Smooth muscle cell (in vitro differentiated cells): ENCODE results near the gene VSTM2B. TPM values are rescaled to one million over a fixed set of nuclear protein-coding genes. Genes with fewer than 3 reads are reported as not detected.

Experiments used
- DNase-seq: peaks from one replicate; lab custom pipeline; 2025; ENCODE audit not compliant: unreplicated experiment; lab: John Stamatoyannopoulos, UW
- H2AFZ ChIP-seq: fragments of 200-600 bp; sonication (generic); 2 replicates; pipeline ENCODE4 v1.6.0; 2016; ENCODE audit warnings: antibody characterized with exemption, low read depth, mild to moderate bottlenecking
- H3F3A ChIP-seq: fragments of 200-600 bp; sonication (generic); 2 replicates; pipeline ENCODE4 v1.6.0; 2017; ENCODE audit warnings: antibody characterized with exemption, low read depth
- H3K27ac ChIP-seq: fragments of 200-600 bp; sonication (generic); 2 replicates; pipeline ENCODE4 v1.5.1; 2016; ENCODE audit warnings: low read depth, mild to moderate bottlenecking
- H3K27me3 ChIP-seq: fragments of 200-600 bp; sonication (generic); 2 replicates; pipeline ENCODE4 v1.6.1; 2016; ENCODE audit warnings: low read depth, mild to moderate bottlenecking
- H3K36me3 ChIP-seq: fragments of 200-600 bp; sonication (generic); 2 replicates; pipeline ENCODE4 v1.5.1; 2016; ENCODE audit warnings: low read depth
- H3K4me1 ChIP-seq: fragments of 200-600 bp; sonication (generic); 2 replicates; pipeline ENCODE4 v1.5.1; 2016; ENCODE audit warnings: low read depth
- H3K4me2 ChIP-seq: fragments of 200-600 bp; sonication (generic); 2 replicates; pipeline ENCODE4 v1.6.0; 2016; ENCODE audit warnings: mild to moderate bottlenecking
- H3K4me3 ChIP-seq: fragments of 200-600 bp; sonication (generic); 2 replicates; pipeline ENCODE4 v1.5.1; 2016; ENCODE audit warnings: mild to moderate bottlenecking
- H3K79me2 ChIP-seq: fragments of 200-600 bp; sonication (generic); 2 replicates; pipeline ENCODE4 v1.6.0; 2016; ENCODE audit warnings: low read depth, mild to moderate bottlenecking
- H3K9ac ChIP-seq: fragments of 200-600 bp; sonication (generic); 2 replicates; pipeline ENCODE4 v1.6.0; 2016; ENCODE audit warnings: low read depth
- H3K9me3 ChIP-seq: fragments of 200-600 bp; sonication (generic); replicated peaks from 2 replicates; pipeline ENCODE4 v1.5.1; 2016; ENCODE audit warnings: low read depth
- H4K20me1 ChIP-seq: fragments of 200-600 bp; sonication (generic); 2 replicates; pipeline ENCODE4 v1.6.0; 2016; ENCODE audit warnings: low read depth
- CTCF ChIP-seq: fragments of 200-600 bp; sonication (generic); IDR thresholded peaks from 2 replicates; pipeline ENCODE4 v1.5.1; 2017; ENCODE audit warnings: borderline replicate concordance, mild to moderate bottlenecking, antibody characterized with exemption; ENCODE audit not compliant: insufficient read depth, poor library complexity, severe bottlenecking
- WGBS: methylation state at CpG from one replicate; pipeline ENCODE4 v1.1.7; 2016; ENCODE audit warnings: low lambda C conversion rate; 5-methylcytosine and 5-hydroxymethylcytosine counted together
- polyA plus RNA-seq: library from polyadenylated mRNA; unstranded; fragments of >200 nt; fragmentation: Nextera tagmentation; extraction: Ambion mirVana; gene quantifications from 2 replicates; pipeline ENCODE4 v1.2.1, GENCODE V29; 2016
- total RNA-seq: library from RNA; depleted of rRNA; stranded (reverse); fragments of >200 nt; gene quantifications from 2 replicates; pipeline ENCODE4 v1.2.3, GENCODE V29; 2014

Gene VSTM2B
- total and polyA plus RNA-seq, 2 experiments from 2014 or later, result not detected

DNA sequence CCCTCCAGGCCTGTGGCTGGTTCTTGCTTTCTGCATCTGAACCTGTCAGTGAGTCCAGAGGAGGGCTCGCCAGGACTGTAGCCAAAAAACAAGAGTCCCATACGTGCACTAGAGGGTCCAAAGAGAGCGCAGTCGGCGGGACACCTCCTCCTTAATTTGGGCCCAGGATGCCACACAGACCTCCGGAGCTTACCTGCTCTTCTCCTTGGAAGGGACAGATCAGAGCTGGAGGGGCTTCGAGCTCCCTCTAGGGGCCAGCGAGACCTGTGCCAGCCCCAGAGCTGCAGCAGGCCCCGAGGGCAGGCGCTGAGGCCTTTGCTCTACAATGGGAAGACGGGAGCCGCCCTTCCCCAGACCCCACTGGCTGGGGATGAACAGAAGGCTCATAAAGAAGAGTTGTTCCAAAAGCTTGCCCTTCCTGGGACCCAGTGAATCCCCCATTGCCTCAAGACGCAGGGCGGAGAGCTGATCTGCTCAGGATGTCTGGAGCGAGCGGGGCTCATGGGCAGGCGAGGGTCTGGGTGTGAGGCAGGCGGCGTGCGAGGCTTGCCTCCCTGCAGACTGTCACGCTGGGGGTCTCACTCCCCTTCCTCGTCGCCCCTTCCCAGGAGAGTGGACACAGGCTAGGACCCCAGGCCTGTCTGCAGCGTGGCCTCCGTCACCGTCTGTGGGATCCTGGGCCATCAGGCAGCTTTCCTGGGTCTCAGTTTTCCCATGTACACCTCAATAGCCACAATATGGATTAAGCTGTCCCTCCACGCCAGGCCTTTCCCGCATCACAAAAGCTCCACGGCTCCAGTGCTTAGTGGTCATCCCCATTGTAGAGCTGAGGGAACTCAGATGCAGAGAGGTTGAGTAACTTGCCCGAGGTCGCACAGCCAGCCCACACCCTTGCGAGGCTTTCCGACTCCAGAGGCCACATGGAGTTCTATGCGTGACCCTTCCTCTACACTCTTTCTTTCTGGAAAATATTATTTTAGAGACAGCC, 46.9 kb upstream of the VSTM2B start:
- Histone ChIP-seq H3F3A (no peaks in the 10 kb centered on the region), H3K4me1 (no peaks in the 10 kb centered on the region), H3K27ac (no peak overlapping the region), H3K9me3 (no peaks in the 10 kb centered on the region), H4K20me1 (no peaks in the 10 kb centered on the region), H3K4me2 (no peak overlapping the region), H3K36me3 (no peaks in the 10 kb centered on the region), H2AFZ (no peak overlapping the region), H3K9ac (no peak overlapping the region), H3K4me3 (no peak overlapping the region), H3K27me3 (no peaks in the 10 kb centered on the region), H3K79me2 (no peaks in the 10 kb centered on the region)
- TF ChIP-seq CTCF, result peak; percentile 56
- 60% methylated on average over 32 of the region's 34 CpGs for WGBS
- DNase-seq, result no peak

GRCh38 chr19:29479941-29480340, 45.9 kb upstream of the VSTM2B start:
- no peaks in the 10 kb centered on the region for H3K27me3 ChIP-seq
- H2AFZ ChIP-seq, result no peak overlapping the region
- no peak overlapping the region for H3K9ac ChIP-seq
- H4K20me1 ChIP-seq, result no peaks in the 10 kb centered on the region
- H3K4me3 ChIP-seq, result no peak overlapping the region
- no peaks in the 10 kb centered on the region for H3K79me2 ChIP-seq
- no peaks in the 10 kb centered on the region for H3K36me3 ChIP-seq
- H3K27ac ChIP-seq, result no peak overlapping the region
- TF ChIP-seq CTCF, result no peak
- H3K4me2 ChIP-seq, result no peak overlapping the region
- H3K4me1 ChIP-seq, result no peaks in the 10 kb centered on the region
- DNase-seq, result no peak
- no peaks in the 10 kb centered on the region for H3F3A ChIP-seq
- H3K9me3 ChIP-seq, result no peaks in the 10 kb centered on the region
- WGBS, result 93% methylated on average over 3 of the region's 3 CpGs

DNA sequence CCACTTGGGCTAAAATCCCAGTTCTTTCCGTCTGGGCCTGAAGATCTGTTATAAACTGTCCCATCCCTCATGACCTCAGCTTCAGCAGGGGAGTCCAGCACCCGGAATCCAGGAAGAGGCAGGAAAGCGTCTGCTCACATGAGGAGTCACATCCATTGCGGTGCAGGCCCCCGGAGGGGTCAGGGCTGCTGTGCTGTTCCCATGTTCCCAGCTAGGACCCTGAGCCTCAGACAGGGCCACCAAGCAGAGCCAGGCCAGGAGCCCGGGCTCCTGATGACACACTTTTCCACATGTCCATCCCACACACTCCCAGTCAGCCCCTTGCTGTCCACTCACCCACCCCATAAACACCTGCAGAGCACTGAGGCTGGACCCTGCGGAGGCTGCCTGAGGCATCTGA, 45.3 kb upstream of the VSTM2B start:
- no peak for DNase-seq
- H3K9me3 ChIP-seq, result no peaks in the 10 kb centered on the region
- WGBS, result 86% methylated on average over 7 of the region's 7 CpGs
- H3K9ac ChIP-seq, result no peak overlapping the region
- H3K79me2 ChIP-seq, result no peaks in the 10 kb centered on the region
- no peak overlapping the region for H3K4me2 ChIP-seq
- no peak overlapping the region for H3K4me3 ChIP-seq
- no peaks in the 10 kb centered on the region for H3F3A ChIP-seq
- H2AFZ ChIP-seq, result no peak overlapping the region
- no peaks in the 10 kb centered on the region for H4K20me1 ChIP-seq
- H3K27me3 ChIP-seq, result no peaks in the 10 kb centered on the region
- H3K36me3 ChIP-seq, result no peaks in the 10 kb centered on the region
- H3K4me1 ChIP-seq, result no peaks in the 10 kb centered on the region
- H3K27ac ChIP-seq, result no peak overlapping the region
- no peak for TF ChIP-seq CTCF
